ENCODE results near the gene ZBTB2. TPM values are rescaled to one million over a fixed set of nuclear protein-coding genes. Genes with fewer than 3 reads are reported as not detected.

ZBTB2 gene
- total and polyA plus RNA-seq, 8 donors, result 10.7 to 18.4 (median 15.7) TPM

DNA sequence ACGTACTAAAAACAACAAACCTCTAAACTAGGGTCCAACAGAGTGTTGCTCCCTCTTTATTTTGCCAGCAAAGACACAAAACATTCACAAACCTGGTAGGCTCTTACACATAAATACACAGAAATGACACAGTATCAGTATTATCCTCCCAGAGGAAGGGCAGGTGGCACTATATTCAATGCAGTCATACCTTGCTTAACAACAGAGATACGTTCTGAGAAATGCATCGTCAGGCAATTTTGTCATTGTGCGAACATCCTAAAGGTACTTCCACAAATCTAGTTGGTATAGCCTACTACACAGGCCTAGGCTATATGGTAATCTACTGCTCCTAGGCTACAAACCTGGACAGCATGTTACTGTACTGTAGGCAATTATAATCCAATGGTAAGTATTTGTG is 9.6 kb downstream of the ZBTB2 start:
- Histone ChIP-seq H3K36me3 (no peaks in the 10 kb centered on the region), H3K9me3 (no peaks in the 10 kb centered on the region), H3K4me1 (peaks cover 4 to 24% of the 10 kb centered on the region in 2 donors), H3K27ac (no peak overlapping the region), H3K27me3 (no peaks in the 10 kb centered on the region), H3K4me3 (no peak overlapping the region)
- intact Hi-C loops (cut with DNase I), result no loop called here
- TF ChIP-seq, protein P1, sequence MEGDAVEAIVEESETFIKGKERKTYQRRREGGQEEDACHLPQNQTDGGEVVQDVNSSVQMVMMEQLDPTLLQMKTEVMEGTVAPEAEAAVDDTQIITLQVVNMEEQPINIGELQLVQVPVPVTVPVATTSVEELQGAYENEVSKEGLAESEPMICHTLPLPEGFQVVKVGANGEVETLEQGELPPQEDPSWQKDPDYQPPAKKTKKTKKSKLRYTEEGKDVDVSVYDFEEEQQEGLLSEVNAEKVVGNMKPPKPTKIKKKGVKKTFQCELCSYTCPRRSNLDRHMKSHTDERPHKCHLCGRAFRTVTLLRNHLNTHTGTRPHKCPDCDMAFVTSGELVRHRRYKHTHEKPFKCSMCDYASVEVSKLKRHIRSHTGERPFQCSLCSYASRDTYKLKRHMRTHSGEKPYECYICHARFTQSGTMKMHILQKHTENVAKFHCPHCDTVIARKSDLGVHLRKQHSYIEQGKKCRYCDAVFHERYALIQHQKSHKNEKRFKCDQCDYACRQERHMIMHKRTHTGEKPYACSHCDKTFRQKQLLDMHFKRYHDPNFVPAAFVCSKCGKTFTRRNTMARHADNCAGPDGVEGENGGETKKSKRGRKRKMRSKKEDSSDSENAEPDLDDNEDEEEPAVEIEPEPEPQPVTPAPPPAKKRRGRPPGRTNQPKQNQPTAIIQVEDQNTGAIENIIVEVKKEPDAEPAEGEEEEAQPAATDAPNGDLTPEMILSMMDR (IDR thresholded peaks at IDR 0.05), result no peak
- no peak for DNase-seq
- no peak for ATAC-seq

DNA sequence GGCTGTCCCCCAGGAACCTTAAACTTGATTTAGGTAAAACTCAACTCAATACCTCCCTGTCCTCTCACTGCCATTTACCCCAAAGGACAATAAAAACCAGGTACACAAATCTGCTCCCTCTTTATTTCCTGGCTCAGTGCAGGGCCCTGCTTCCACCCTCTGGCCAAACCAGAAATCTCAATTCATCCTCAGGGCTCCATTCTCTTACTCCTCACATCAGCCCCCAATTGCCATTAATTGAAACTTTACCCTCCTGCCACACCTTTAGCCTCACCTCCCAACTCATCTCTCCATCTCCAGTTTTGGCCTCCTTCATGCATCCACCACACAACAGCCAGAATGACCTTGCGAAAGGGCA is 10.5 kb downstream of the ZBTB2 start:
- TF ChIP-seq, protein P1 (IDR thresholded peaks at IDR 0.05), result no peak
- Histone ChIP-seq H3K4me3 (no peak overlapping the region), H3K27me3 (no peaks in the 10 kb centered on the region), H3K27ac (peak overlapping the region; percentile 30 to 73), H3K36me3 (no peaks in the 10 kb centered on the region), H3K4me1 (peaks cover 4 to 24% of the 10 kb centered on the region in 2 donors), H3K9me3 (no peaks in the 10 kb centered on the region)
- intact Hi-C loops (cut with DNase I), result no loop called here
- ATAC-seq (no peak), DNase-seq (no peak)

DNA sequence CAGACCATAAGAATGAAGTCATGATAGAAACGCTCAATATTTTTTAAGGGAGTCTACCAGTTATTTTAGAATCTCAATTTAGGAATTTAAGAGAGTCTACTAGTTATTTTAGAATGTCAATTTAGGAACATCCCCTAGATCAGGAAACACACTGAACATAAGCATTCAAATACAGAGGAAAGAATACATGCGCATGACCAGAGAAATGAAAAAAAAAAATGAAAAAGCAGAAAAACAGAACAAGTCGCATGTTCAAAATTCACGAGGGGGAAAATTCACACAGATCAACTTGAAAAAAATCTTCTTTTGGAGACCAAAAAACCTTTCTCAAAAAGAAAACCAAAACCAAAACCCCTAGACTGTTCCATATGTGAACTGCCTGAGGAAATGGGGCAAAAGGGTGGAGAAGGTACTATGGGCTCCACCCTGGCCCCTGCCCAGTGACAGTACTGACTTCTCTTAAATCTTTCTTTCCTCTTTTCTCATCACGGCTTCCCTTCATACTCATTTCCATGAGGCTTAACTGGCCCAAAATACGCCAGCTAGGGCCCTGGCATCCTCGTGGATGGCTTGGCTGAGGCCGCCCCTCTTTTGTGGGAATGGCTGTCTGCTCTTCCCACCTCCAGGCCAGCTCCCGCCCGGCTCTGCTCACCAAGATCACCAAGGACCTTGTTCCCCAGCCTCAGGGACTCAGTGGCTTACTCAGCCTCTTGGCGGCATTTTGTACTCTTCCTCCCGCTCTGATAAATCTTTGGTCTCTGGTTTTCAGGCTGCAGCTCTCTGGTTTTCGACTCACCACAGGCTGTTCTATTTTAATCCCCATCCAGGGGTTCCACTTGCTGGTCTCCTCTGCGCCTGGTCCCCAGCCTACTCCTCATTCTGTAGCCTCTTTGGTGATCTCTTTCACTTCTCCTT is 11.2 kb downstream of the ZBTB2 start:
- no peaks in the 10 kb centered on the region for H3K27me3 ChIP-seq
- no peak for DNase-seq
- peaks cover 0 to 21% of the 10 kb centered on the region in 2 donors for H3K4me1 ChIP-seq
- H3K9me3 ChIP-seq, result no peaks in the 10 kb centered on the region
- intact Hi-C loops (cut with DNase I), result no loop called here
- TF ChIP-seq, protein P1 (IDR thresholded peaks at IDR 0.05), result no peak
- H3K36me3 ChIP-seq, result no peaks in the 10 kb centered on the region
- ATAC-seq, result peak; percentile 77
- H3K27ac ChIP-seq, result peak overlapping the region; percentile 30 to 73
- H3K4me3 ChIP-seq, result peak overlapping the region in 1 of 2 donors; percentile 12

DNA sequence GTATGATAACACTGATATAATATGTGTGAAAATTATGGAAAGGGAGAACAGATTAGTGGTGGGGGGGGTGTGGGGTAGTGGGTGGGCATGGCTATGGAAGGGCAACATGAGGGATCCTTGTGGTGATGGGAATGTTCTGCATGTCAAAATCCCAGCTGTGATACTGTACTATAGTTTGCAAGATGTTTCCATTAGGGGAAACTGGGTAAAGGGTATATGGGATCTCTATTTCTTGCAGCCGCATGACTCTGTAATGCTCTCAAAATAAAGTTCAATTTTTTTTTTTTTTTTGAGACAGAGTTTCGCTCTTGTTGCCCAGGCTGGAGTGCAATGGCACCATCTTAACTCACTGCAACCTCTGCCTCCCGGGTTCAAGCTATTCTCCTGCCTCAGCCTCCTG is 14.3 kb downstream of the ZBTB2 start:
- Histone ChIP-seq H3K9me3 (no peaks in the 10 kb centered on the region), H3K4me1 (peaks cover 6 to 32% of the 10 kb centered on the region in 2 donors), H3K27me3 (no peaks in the 10 kb centered on the region), H3K4me3 (no peak overlapping the region), H3K27ac (no peak overlapping the region), H3K36me3 (peaks cover 0 to 13% of the 10 kb centered on the region in 2 donors)
- ATAC-seq (no peak), DNase-seq (no peak)
- TF ChIP-seq, protein P1 (IDR thresholded peaks at IDR 0.05), result no peak
- intact Hi-C loops (cut with DNase I), result no loop called here

DNA sequence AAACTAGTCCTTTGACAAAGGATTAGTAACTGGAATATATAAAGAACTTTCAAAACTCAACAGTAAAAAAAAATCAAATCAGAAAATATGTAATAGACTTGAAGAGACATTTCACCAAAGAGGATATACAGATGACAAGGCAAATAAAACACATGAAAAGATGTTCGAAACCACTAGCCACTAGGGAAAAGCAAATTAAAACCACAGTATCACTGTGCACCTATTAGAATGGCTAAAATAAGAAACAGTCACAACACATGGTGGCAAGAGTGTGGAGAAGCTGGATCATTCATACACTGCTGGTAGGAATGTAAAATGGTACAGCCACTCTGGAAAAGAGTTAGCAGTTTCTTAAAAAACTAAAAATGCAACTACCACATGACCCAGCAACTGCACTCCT is 14.9 kb downstream of the ZBTB2 start:
- DNase-seq (no peak), ATAC-seq (no peak)
- intact Hi-C loops (cut with DNase I), result no loop called here
- Histone ChIP-seq H3K27ac (no peak overlapping the region), H3K4me3 (no peak overlapping the region), H3K27me3 (no peaks in the 10 kb centered on the region), H3K9me3 (no peaks in the 10 kb centered on the region), H3K36me3 (peaks cover 0 to 20% of the 10 kb centered on the region in 2 donors), H3K4me1 (peaks cover 6 to 32% of the 10 kb centered on the region in 2 donors)
- TF ChIP-seq, protein P1 (IDR thresholded peaks at IDR 0.05), result no peak
